CD8-positive, alpha-beta memory T cell (primary cell): Measurements from ENCODE around the gene DOCK3. TPM values are rescaled to one million over a fixed set of nuclear protein-coding genes. Genes with fewer than 3 reads are reported as not detected.

Experiments used
- CTCF ChIA-PET: fragments of 350-600 bp; sonication (Branson Sonifier 250); formaldehyde crosslinking; loops from one replicate; lab custom pipeline; 2021; ENCODE audit warnings: antibody characterized with exemption; lab: Charles Lee
- POLR2A ChIA-PET: fragments of 350-600 bp; sonication (Branson Sonifier 250); formaldehyde crosslinking; loops from one replicate; lab custom pipeline; 2021; ENCODE audit warnings: antibody characterized with exemption; lab: Charles Lee
- DNase-seq, 5 donors: peaks; one replicate each; pipeline versions ENCODE4 v3.0.0 to v3.0.0-alpha.2; 2020 to 2022; ENCODE audit warnings: mixed read lengths in 1 of 5
- H3K27ac ChIP-seq: one replicate; pipeline ENCODE4 v1.7.0; 2013; ENCODE audit warnings: low read depth, mild to moderate bottlenecking, low read length, moderate library complexity
- H3K27me3 ChIP-seq: 2 replicates; pipeline ENCODE4 v1.7.0; 2013; ENCODE audit warnings: low read length, mild to moderate bottlenecking; ENCODE audit not compliant: insufficient read depth, poor library complexity, severe bottlenecking
- H3K36me3 ChIP-seq: 2 replicates; pipeline ENCODE4 v1.7.0; 2013; ENCODE audit warnings: mild to moderate bottlenecking, low read length, moderate library complexity; ENCODE audit not compliant: insufficient read depth
- H3K4me1 ChIP-seq: 2 replicates; pipeline ENCODE4 v1.7.0; 2013; ENCODE audit warnings: mild to moderate bottlenecking, low read length, moderate library complexity; ENCODE audit not compliant: insufficient read depth
- H3K4me3 ChIP-seq: 2 replicates; pipeline ENCODE4 v1.7.0; 2013; ENCODE audit warnings: mild to moderate bottlenecking, low read length
- H3K9me3 ChIP-seq: 2 replicates; pipeline ENCODE4 v1.7.0; 2013; ENCODE audit warnings: mild to moderate bottlenecking, low read length
- H3K27ac Mint-ChIP-seq, 8 donors: one replicate each; pipeline ENCODE4 v1.8.0; 2020 to 2021; ENCODE audit warnings: mixed read lengths in 8 of 8, mild to moderate bottlenecking in 6 of 8, inconsistent platforms in 3 of 8, moderate library complexity in 3 of 8
- H3K27me3 Mint-ChIP-seq, 2 donors: one replicate each; pipeline ENCODE4 v1.8.0; 2020 to 2021; ENCODE audit warnings: mixed read lengths in 2 of 2, mild to moderate bottlenecking in 1 of 2, moderate library complexity in 1 of 2
- H3K36me3 Mint-ChIP-seq, 3 donors: one replicate each; pipeline ENCODE4 v1.8.0; 2020 to 2021; ENCODE audit warnings: mixed read lengths in 3 of 3, inconsistent platforms in 1 of 3, mild to moderate bottlenecking in 1 of 3
- H3K4me1 Mint-ChIP-seq, 3 donors: one replicate each; pipeline ENCODE4 v1.8.0; 2020 to 2021; ENCODE audit warnings: mixed read lengths in 3 of 3, inconsistent platforms in 1 of 3, mild to moderate bottlenecking in 1 of 3
- H3K4me3 Mint-ChIP-seq, 7 donors: one replicate each; pipeline ENCODE4 v1.8.0; 2020 to 2021; ENCODE audit warnings: mixed read lengths in 7 of 7, mild to moderate bottlenecking in 6 of 7, moderate library complexity in 4 of 7, inconsistent platforms in 2 of 7
- H3K9me3 Mint-ChIP-seq, 5 donors: one replicate each; pipeline ENCODE4 v1.8.0; 2020 to 2022; ENCODE audit warnings: mixed read lengths in 5 of 5, mild to moderate bottlenecking in 3 of 5, moderate library complexity in 2 of 5, inconsistent platforms in 1 of 5
- polyA plus RNA-seq: library from polyadenylated mRNA; unstranded; fragments of 300-500 nt; fragmentation: Illumina TruSeq; gene quantifications from one replicate; pipeline ENCODE4 v1.2.3, GENCODE V29; 2021
- total RNA-seq, 2 experiments: library from RNA; stranded (reverse); gene quantifications; one replicate each; pipeline ENCODE4 v1.2.3, GENCODE V29; 2021

DOCK3 gene
- total and polyA plus RNA-seq, 3 experiments from 2014 or later, result 0.16 to 2.1 (median 2.0) TPM

- H3K27ac Mint-ChIP-seq, result peak overlapping the region in 7 of 8 donors; percentile 67 to 89 (median 82)
- no peaks in the 10 kb centered on the region for H3K9me3 ChIP-seq
Observed at GRCh38 chr3:50630877-50631276, 43.9 kb upstream of the DOCK3 start.

GRCh38 chr3:50632450-50632849 is 42.3 kb upstream of the DOCK3 start:
- ChIA-PET CTCF (interaction anchor here (3.0 to 3.1 kb wide), 2 partner anchors 10 to 16 kb away, joined by 7 to 15 read pairs; partner anchors contain the start of gene MAPKAPK3), POLR2A (no interaction called here)
- H3K27ac Mint-ChIP-seq, result peak overlapping the region; percentile 27 to 89 (median 82)
- Histone ChIP-seq H3K27ac (no peak overlapping the region), H3K4me1 (peaks cover 77% of the 10 kb centered on the region), H3K27me3 (no peaks in the 10 kb centered on the region), H3K4me3 (no peak overlapping the region), H3K36me3 (peaks cover 6% of the 10 kb centered on the region), H3K9me3 (no peaks in the 10 kb centered on the region)
- peak overlapping the region in 6 of 7 donors; percentile 6 to 76 (median 26) for H3K4me3 Mint-ChIP-seq
- peaks cover 0 to 27% (median 0%) of the 10 kb centered on the region in 3 donors for H3K36me3 Mint-ChIP-seq
- H3K27me3 Mint-ChIP-seq, result no peaks in the 10 kb centered on the region
- DNase-seq, result no peak
- H3K9me3 Mint-ChIP-seq, result no peaks in the 10 kb centered on the region
- peaks cover 73 to 90% (median 83%) of the 10 kb centered on the region in 3 donors for H3K4me1 Mint-ChIP-seq

More at GRCh38 chr3:50630877-50631276, 43.9 kb upstream of the DOCK3 start:
- CTCF ChIA-PET, result interaction anchor here (1.5 to 3.1 kb wide), 2 partner anchors 15 to 22 kb away, joined by 5 to 15 read pairs; partner anchors contain the start of gene MAPKAPK3
- Histone ChIP-seq H3K36me3 (peaks cover 6% of the 10 kb centered on the region), H3K4me3 (no peak overlapping the region), H3K27me3 (no peaks in the 10 kb centered on the region), H3K4me1 (peaks cover 80% of the 10 kb centered on the region), H3K27ac (no peak overlapping the region)
- no peaks in the 10 kb centered on the region for H3K9me3 Mint-ChIP-seq
- peaks cover 71 to 88% (median 77%) of the 10 kb centered on the region in 3 donors for H3K4me1 Mint-ChIP-seq
- H3K4me3 Mint-ChIP-seq, result no peak overlapping the region
- POLR2A ChIA-PET, result interaction anchor here (0.7 kb wide), 1 partner anchor 15 kb away, joined by 4 read pairs; no protein-coding TSS in a partner anchor
- no peak for DNase-seq
- H3K36me3 Mint-ChIP-seq, result peaks cover 0 to 35% (median 0%) of the 10 kb centered on the region in 3 donors
- H3K27me3 Mint-ChIP-seq, result no peaks in the 10 kb centered on the region

- CTCF ChIA-PET, result interaction anchor here (0.9 to 3.1 kb wide), 4 partner anchors 10 to 20 kb away, joined by 3 to 15 read pairs (median 5); partner anchors contain the start of gene MAPKAPK3
- peaks cover 6% of the 10 kb centered on the region for H3K36me3 ChIP-seq
- Mint-ChIP-seq H3K9me3 (no peaks in the 10 kb centered on the region), H3K36me3 (peaks cover 0 to 25% (median 0%) of the 10 kb centered on the region in 3 donors), H3K4me3 (peak overlapping the region in 2 of 7 donors; percentile 6 to 9), H3K27me3 (no peaks in the 10 kb centered on the region), H3K27ac (peak overlapping the region; percentile 52 to 89 (median 80)), H3K4me1 (peaks cover 74 to 90% (median 82%) of the 10 kb centered on the region in 3 donors)
- POLR2A ChIA-PET, result no interaction called here
- H3K4me3 ChIP-seq, result no peak overlapping the region
- peaks cover 79% of the 10 kb centered on the region for H3K4me1 ChIP-seq
- H3K27me3 ChIP-seq, result no peaks in the 10 kb centered on the region
- no peak for DNase-seq
- H3K27ac ChIP-seq, result no peak overlapping the region
- H3K9me3 ChIP-seq, result no peaks in the 10 kb centered on the region
Observed at GRCh38 chr3:50633230-50633790, 41.4 kb upstream of the DOCK3 start.

- no peak for DNase-seq
- H3K27ac ChIP-seq, result no peak overlapping the region
- ChIA-PET CTCF (interaction anchor here (1.4 kb wide), 1 partner anchor 19 kb away, joined by 3 read pairs; no protein-coding TSS in a partner anchor), POLR2A (interaction anchor here (0.7 kb wide), 1 partner anchor 252 kb away, joined by 5 read pairs; no protein-coding TSS in a partner anchor)
- peaks cover 8% of the 10 kb centered on the region for H3K36me3 ChIP-seq
- no peaks in the 10 kb centered on the region for H3K9me3 Mint-ChIP-seq
- peaks cover 66 to 80% (median 68%) of the 10 kb centered on the region in 3 donors for H3K4me1 Mint-ChIP-seq
- H3K4me3 ChIP-seq, result no peak overlapping the region
- peaks cover 0 to 35% (median 0%) of the 10 kb centered on the region in 3 donors for H3K36me3 Mint-ChIP-seq
- H3K4me3 Mint-ChIP-seq, result peak overlapping the region in 1 of 7 donors; percentile 59
- no peaks in the 10 kb centered on the region for H3K9me3 ChIP-seq
- H3K4me1 ChIP-seq, result peaks cover 61% of the 10 kb centered on the region
- peak overlapping the region in 5 of 8 donors; percentile 28 to 86 (median 47) for H3K27ac Mint-ChIP-seq
- H3K27me3 ChIP-seq, result no peaks in the 10 kb centered on the region
- H3K27me3 Mint-ChIP-seq, result no peaks in the 10 kb centered on the region
Observed at GRCh38 chr3:50635066-50635465, 39.7 kb upstream of the DOCK3 start.

GRCh38 chr3:50637011-50637410 is 37.7 kb upstream of the DOCK3 start:
- peaks cover 0 to 50% (median 0%) of the 10 kb centered on the region in 3 donors for H3K36me3 Mint-ChIP-seq
- H3K4me3 ChIP-seq, result no peak overlapping the region
- ChIA-PET POLR2A (no interaction called here), CTCF (interaction anchor here (1.0 to 2.5 kb wide), 2 partner anchors 13 to 20 kb away, joined by 3 to 6 read pairs; partner anchors contain the start of gene MAPKAPK3)
- H3K27ac ChIP-seq, result no peak overlapping the region
- no peaks in the 10 kb centered on the region for H3K9me3 Mint-ChIP-seq
- H3K27me3 Mint-ChIP-seq, result no peaks in the 10 kb centered on the region
- no peaks in the 10 kb centered on the region for H3K9me3 ChIP-seq
- H3K4me1 ChIP-seq, result peaks cover 42% of the 10 kb centered on the region
- no peaks in the 10 kb centered on the region for H3K27me3 ChIP-seq
- peak overlapping the region in 6 of 8 donors; percentile 27 to 83 (median 64) for H3K27ac Mint-ChIP-seq
- peaks cover 21% of the 10 kb centered on the region for H3K36me3 ChIP-seq
- H3K4me1 Mint-ChIP-seq, result peaks cover 46 to 61% (median 49%) of the 10 kb centered on the region in 3 donors
- no peak overlapping the region for H3K4me3 Mint-ChIP-seq
- no peak for DNase-seq

- Histone ChIP-seq H3K4me1 (peaks cover 33% of the 10 kb centered on the region), H3K9me3 (no peaks in the 10 kb centered on the region), H3K27ac (no peak overlapping the region), H3K4me3 (no peak overlapping the region), H3K36me3 (peaks cover 21% of the 10 kb centered on the region), H3K27me3 (no peaks in the 10 kb centered on the region)
- Mint-ChIP-seq H3K9me3 (no peaks in the 10 kb centered on the region), H3K4me3 (no peak overlapping the region), H3K36me3 (peaks cover 0 to 54% (median 0%) of the 10 kb centered on the region in 3 donors), H3K4me1 (peaks cover 37 to 51% (median 40%) of the 10 kb centered on the region in 3 donors), H3K27me3 (no peaks in the 10 kb centered on the region), H3K27ac (peak overlapping the region; percentile 6 to 88 (median 69))
- CTCF ChIA-PET, result interaction anchor here (2.5 to 3.5 kb wide), 2 partner anchors 15 to 21 kb away, joined by 6 to 13 read pairs; partner anchors contain the start of gene MAPKAPK3
- no peak for DNase-seq
- POLR2A ChIA-PET, result no interaction called here
Observed at GRCh38 chr3:50637945-50638344, 36.8 kb upstream of the DOCK3 start.

- DNase-seq, result no peak
- Mint-ChIP-seq H3K36me3 (peaks cover 0 to 63% (median 0%) of the 10 kb centered on the region in 3 donors), H3K9me3 (no peaks in the 10 kb centered on the region), H3K27ac (peak overlapping the region in 6 of 8 donors; percentile 38 to 87 (median 68)), H3K4me3 (no peak overlapping the region), H3K4me1 (peaks cover 26 to 40% (median 28%) of the 10 kb centered on the region in 3 donors), H3K27me3 (no peaks in the 10 kb centered on the region)
- CTCF ChIA-PET, result interaction anchor here (2.5 to 3.5 kb wide), 2 partner anchors 13 to 22 kb away, joined by 6 to 13 read pairs; partner anchors contain the start of gene MAPKAPK3
- no peaks in the 10 kb centered on the region for H3K9me3 ChIP-seq
- H3K27ac ChIP-seq, result no peak overlapping the region
- POLR2A ChIA-PET, result no interaction called here
- H3K36me3 ChIP-seq, result peaks cover 25% of the 10 kb centered on the region
- no peak overlapping the region for H3K4me3 ChIP-seq
- peaks cover 25% of the 10 kb centered on the region for H3K4me1 ChIP-seq
- no peaks in the 10 kb centered on the region for H3K27me3 ChIP-seq
Observed at GRCh38 chr3:50639055-50639494, 35.7 kb upstream of the DOCK3 start.
